Measurements from ENCODE around the gene PGM5.

PGM5 gene

GRCh38 chr9:68476422-68476821 lies 120.0 kb downstream of the PGM5 start:
- TF ChIP-seq CTCF (IDR thresholded peaks at IDR 0.05; ENCODE audit: low read depth, low read length), result no peak
- DNase-seq (ENCODE audit: extremely low read depth, low read depth), result no peak

DNA sequence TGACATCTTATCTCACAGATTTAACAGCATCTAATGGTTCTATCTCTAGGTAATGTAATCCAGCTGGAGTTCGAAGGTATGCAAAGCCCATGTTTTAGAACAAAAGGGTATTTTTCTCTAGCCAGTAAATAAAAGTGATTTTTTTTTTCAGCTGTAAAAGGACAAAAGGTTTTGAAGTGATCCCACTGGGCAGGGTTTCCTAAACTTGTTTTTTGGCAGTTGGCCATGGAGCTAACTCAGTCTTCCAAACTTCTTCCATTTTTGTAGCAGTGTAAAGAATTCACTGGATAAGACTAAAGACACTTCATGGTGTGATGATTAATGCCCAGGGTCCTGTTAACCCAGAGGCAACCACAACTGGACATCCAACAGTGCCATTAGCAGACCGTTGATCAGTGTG lies 120.4 kb downstream of the PGM5 start:
- DNase-seq (ENCODE audit: extremely low read depth, low read depth), result no peak
- TF ChIP-seq CTCF (IDR thresholded peaks at IDR 0.05; ENCODE audit: low read depth, low read length), result no peak

DNA sequence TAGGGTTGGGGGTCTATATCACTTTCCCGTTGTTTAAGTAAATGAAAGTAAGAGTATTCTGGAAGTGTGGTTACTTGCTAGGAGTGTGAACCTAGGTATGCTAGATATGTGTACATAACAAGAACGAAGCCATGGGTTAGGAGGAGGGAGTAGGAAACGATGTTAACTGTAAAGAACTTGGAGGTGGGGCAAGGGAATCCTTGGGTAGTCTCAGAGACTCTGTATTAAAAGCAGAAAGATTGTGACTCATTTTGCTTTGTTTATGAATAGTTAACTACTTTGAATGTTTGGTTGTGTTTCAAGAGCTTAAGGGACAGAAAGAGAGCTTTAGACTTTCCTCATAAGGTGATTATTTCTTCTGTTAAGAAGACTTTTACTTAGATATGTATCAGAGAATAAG lies 124.4 kb downstream of the PGM5 start:
- DNase-seq (ENCODE audit: extremely low read depth, low read depth), result no peak
- no peak for TF ChIP-seq CTCF (IDR thresholded peaks at IDR 0.05; ENCODE audit: low read depth, low read length)

DNA sequence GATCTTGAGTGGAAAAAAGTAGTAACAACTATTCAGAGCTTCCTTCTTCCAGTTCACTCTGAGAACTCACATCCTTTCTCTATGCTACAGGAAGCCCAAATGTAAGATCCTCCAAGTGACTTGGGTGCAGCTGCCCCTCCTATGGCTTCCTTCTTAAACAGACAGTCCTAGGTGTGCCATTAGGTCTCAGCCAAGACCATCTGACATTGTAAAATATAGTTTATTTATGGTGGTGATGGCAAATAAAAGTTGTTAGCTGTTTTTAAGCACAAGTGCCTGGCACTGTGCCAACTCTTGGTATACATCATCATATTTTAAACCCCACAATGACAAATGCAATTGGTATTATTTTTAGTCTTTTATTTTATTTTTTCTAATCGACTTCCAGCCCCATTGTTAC lies 126.1 kb downstream of the PGM5 start:
- DNase-seq (ENCODE audit: extremely low read depth, low read depth), result no peak

DNA sequence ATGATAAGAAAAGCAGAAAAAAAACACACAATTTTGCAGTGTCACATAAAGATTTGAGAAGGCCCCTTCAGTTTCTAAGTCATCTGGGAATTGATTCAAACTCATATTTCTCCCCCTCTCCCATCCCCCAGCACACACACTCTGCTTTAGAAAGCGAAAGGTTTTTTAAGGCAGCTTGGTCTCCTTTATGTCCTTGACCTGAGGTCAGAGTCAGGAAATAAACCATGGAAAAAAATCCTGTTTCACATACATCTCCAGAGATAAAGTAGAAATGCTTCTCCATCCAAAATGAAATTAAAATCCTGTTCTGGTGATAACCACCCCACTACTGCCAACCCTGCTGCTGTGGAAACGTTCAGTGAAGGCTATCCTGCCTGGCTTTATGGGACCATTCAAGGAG lies 131.7 kb downstream of the PGM5 start:
- no peak for DNase-seq (ENCODE audit: extremely low read depth, low read depth)
- TF ChIP-seq CTCF (IDR thresholded peaks at IDR 0.05; ENCODE audit: low read depth, low read length), result no peak

More for the DNA sequence above, 126.1 kb downstream of the PGM5 start:
- no peak for TF ChIP-seq CTCF (IDR thresholded peaks at IDR 0.05; ENCODE audit: low read depth, low read length)

DNA sequence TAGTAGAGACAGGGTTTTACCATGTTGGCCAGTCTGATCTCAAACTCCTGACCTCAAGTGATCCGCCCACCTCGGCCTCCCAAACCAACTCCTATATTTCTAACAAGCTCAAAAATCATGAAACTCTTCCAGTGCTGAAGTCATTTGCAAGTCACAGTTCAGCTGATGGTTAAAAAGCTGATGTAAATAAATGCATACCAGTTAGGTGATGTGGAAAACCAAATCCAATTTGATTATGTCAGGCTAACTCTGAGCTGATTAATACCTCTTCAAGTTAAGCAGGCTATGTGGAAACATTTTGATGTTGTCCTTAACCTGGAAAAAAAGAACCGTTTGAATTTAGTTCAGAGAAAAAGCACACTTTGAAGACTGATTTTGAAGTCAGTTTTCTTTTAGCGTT lies 133.2 kb downstream of the PGM5 start:
- no peak for DNase-seq (ENCODE audit: extremely low read depth, low read depth)

DNA sequence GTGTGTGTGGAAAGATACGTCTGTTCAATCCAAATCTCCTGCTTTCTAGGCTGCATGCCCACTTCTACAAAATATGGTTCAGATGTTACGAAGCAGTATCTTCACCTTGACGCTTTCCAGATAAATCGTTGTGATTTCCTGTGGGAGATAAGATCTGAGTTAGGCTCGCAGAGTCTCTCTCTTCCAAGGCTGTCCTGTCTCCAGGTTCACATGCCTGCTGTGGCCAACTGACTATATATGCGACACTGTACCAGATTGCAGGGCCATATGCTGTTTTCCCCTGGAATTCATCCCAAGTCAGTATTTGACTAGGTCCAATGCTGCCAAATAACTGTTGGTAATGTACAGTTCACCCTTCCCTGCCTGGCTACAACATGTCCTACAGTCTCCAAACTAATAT lies 136.4 kb downstream of the PGM5 start:
- no peak for DNase-seq (ENCODE audit: extremely low read depth, low read depth)
- no peak for TF ChIP-seq CTCF (IDR thresholded peaks at IDR 0.05; ENCODE audit: low read depth, low read length)

More for the DNA sequence above, 133.2 kb downstream of the PGM5 start:
- no peak for TF ChIP-seq CTCF (IDR thresholded peaks at IDR 0.05; ENCODE audit: low read depth, low read length)

Measured in AG09319 (cell line).